HG03460 (cell line): ENCODE results near the gene TMEM54.

Source experiments
- ATAC-seq: cut with Tn5 transposase; IDR thresholded peaks from one replicate; pipeline ENCODE4 v1.9.1; 2021; ENCODE audit not compliant: unreplicated experiment

The TMEM54 gene

GRCh38 chr1:32865639-32866405 lies 35.4 kb downstream of the TMEM54 start:
- no peak for ATAC-seq

GRCh38 chr1:32864375-32865019 lies 36.7 kb downstream of the TMEM54 start:
- no peak for ATAC-seq

GRCh38 chr1:32863881-32864245 lies 37.3 kb downstream of the TMEM54 start:
- ATAC-seq, result no peak

GRCh38 chr1:32863218-32863880 lies 37.8 kb downstream of the TMEM54 start:
- ATAC-seq, result no peak

- ATAC-seq, result no peak
These were observed 39.1 kb downstream of the TMEM54 start for GRCh38 chr1:32861904-32862695.

- no peak for ATAC-seq
These were observed 40.6 kb downstream of the TMEM54 start for GRCh38 chr1:32860566-32860965.

GRCh38 chr1:32859915-32860314 lies 41.3 kb downstream of the TMEM54 start:
- ATAC-seq, result no peak

- no peak for ATAC-seq
These were observed 42.4 kb downstream of the TMEM54 start for GRCh38 chr1:32858791-32859190.

- ATAC-seq, result no peak
These were observed 43.1 kb downstream of the TMEM54 start for GRCh38 chr1:32858136-32858535.

- no peak for ATAC-seq
These were observed 45.1 kb downstream of the TMEM54 start for GRCh38 chr1:32855861-32856617.

GRCh38 chr1:32848354-32849063 lies 52.7 kb downstream of the TMEM54 start:
- no peak for ATAC-seq
